ENCODE data around the gene BOC. TPM values are rescaled to one million over a fixed set of nuclear protein-coding genes. Genes with fewer than 3 reads are reported as not detected.

Gene BOC
- total and polyA plus RNA-seq, 2 of the 8 experiments (the other 6 are each of a cell fraction or from before 2014, with no cell fraction given) = 6.9 to 9.3 TPM

DNA sequence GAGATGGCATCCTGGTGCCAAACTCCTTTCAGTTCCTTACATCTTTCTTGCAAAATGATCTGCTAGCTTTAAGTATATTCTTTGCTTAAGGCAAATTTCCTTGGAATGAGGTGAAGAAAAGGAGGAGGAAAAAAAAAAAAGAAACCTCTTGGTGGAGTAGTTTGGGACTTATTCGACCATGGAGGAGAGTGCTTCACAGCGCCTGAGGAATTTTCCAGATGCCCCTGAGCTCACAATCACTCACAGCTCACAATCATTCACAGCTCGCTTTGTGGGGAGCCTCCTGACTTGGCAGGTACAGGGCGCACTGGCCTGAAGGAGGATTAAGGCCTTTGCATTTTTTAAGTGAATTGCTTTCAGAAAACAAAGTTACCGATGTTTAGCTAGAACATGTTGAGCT, 53.9 kb downstream of the BOC start (continued):
- TF ChIP-seq, protein P1, sequence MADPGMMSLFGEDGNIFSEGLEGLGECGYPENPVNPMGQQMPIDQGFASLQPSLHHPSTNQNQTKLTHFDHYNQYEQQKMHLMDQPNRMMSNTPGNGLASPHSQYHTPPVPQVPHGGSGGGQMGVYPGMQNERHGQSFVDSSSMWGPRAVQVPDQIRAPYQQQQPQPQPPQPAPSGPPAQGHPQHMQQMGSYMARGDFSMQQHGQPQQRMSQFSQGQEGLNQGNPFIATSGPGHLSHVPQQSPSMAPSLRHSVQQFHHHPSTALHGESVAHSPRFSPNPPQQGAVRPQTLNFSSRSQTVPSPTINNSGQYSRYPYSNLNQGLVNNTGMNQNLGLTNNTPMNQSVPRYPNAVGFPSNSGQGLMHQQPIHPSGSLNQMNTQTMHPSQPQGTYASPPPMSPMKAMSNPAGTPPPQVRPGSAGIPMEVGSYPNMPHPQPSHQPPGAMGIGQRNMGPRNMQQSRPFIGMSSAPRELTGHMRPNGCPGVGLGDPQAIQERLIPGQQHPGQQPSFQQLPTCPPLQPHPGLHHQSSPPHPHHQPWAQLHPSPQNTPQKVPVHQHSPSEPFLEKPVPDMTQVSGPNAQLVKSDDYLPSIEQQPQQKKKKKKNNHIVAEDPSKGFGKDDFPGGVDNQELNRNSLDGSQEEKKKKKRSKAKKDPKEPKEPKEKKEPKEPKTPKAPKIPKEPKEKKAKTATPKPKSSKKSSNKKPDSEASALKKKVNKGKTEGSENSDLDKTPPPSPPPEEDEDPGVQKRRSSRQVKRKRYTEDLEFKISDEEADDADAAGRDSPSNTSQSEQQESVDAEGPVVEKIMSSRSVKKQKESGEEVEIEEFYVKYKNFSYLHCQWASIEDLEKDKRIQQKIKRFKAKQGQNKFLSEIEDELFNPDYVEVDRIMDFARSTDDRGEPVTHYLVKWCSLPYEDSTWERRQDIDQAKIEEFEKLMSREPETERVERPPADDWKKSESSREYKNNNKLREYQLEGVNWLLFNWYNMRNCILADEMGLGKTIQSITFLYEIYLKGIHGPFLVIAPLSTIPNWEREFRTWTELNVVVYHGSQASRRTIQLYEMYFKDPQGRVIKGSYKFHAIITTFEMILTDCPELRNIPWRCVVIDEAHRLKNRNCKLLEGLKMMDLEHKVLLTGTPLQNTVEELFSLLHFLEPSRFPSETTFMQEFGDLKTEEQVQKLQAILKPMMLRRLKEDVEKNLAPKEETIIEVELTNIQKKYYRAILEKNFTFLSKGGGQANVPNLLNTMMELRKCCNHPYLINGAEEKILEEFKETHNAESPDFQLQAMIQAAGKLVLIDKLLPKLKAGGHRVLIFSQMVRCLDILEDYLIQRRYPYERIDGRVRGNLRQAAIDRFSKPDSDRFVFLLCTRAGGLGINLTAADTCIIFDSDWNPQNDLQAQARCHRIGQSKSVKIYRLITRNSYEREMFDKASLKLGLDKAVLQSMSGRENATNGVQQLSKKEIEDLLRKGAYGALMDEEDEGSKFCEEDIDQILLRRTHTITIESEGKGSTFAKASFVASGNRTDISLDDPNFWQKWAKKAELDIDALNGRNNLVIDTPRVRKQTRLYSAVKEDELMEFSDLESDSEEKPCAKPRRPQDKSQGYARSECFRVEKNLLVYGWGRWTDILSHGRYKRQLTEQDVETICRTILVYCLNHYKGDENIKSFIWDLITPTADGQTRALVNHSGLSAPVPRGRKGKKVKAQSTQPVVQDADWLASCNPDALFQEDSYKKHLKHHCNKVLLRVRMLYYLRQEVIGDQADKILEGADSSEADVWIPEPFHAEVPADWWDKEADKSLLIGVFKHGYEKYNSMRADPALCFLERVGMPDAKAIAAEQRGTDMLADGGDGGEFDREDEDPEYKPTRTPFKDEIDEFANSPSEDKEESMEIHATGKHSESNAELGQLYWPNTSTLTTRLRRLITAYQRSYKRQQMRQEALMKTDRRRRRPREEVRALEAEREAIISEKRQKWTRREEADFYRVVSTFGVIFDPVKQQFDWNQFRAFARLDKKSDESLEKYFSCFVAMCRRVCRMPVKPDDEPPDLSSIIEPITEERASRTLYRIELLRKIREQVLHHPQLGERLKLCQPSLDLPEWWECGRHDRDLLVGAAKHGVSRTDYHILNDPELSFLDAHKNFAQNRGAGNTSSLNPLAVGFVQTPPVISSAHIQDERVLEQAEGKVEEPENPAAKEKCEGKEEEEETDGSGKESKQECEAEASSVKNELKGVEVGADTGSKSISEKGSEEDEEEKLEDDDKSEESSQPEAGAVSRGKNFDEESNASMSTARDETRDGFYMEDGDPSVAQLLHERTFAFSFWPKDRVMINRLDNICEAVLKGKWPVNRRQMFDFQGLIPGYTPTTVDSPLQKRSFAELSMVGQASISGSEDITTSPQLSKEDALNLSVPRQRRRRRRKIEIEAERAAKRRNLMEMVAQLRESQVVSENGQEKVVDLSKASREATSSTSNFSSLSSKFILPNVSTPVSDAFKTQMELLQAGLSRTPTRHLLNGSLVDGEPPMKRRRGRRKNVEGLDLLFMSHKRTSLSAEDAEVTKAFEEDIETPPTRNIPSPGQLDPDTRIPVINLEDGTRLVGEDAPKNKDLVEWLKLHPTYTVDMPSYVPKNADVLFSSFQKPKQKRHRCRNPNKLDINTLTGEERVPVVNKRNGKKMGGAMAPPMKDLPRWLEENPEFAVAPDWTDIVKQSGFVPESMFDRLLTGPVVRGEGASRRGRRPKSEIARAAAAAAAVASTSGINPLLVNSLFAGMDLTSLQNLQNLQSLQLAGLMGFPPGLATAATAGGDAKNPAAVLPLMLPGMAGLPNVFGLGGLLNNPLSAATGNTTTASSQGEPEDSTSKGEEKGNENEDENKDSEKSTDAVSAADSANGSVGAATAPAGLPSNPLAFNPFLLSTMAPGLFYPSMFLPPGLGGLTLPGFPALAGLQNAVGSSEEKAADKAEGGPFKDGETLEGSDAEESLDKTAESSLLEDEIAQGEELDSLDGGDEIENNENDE (IDR thresholded peaks at IDR 0.05; ENCODE audit: insufficient replicate concordance, low read length) = no peak
- TF ChIP-seq SUZ12 (IDR thresholded peaks at IDR 0.05; ENCODE audit: low read length) (no peak), EP300 (IDR thresholded peaks at IDR 0.05; ENCODE audit: borderline replicate concordance in 1 of 2, low read depth in 2 of 2, low read length in 2 of 2) (no peak), SP2 (IDR thresholded peaks at IDR 0.05; ENCODE audit: low read length) (no peak), CHD2 (IDR thresholded peaks at IDR 0.05; ENCODE audit: low read length) (no peak), TBP (IDR thresholded peaks at IDR 0.05; ENCODE audit: low read depth, low read length) (no peak), MAFK (IDR thresholded peaks at IDR 0.05; ENCODE audit: low read depth, low read length) (no peak)
- TF ChIP-seq, protein P2, sequence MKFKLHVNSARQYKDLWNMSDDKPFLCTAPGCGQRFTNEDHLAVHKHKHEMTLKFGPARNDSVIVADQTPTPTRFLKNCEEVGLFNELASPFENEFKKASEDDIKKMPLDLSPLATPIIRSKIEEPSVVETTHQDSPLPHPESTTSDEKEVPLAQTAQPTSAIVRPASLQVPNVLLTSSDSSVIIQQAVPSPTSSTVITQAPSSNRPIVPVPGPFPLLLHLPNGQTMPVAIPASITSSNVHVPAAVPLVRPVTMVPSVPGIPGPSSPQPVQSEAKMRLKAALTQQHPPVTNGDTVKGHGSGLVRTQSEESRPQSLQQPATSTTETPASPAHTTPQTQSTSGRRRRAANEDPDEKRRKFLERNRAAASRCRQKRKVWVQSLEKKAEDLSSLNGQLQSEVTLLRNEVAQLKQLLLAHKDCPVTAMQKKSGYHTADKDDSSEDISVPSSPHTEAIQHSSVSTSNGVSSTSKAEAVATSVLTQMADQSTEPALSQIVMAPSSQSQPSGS (IDR thresholded peaks at IDR 0.05; ENCODE audit: low read length) = no peak
